Inflammatory macrophage treated with lipopolysaccharide for 4 hours (primary cell): ENCODE data around the gene NUDT19.
"Not testable (repeated sequence)": the region's sequence is repeated elsewhere in the genome, so short reads cannot be mapped to it uniquely, and the experiment has no call there.

Experiments used
- DNase-seq: peaks from one replicate; pipeline ENCODE4 v3.0.0-alpha.2; 2020

Gene NUDT19

DNA sequence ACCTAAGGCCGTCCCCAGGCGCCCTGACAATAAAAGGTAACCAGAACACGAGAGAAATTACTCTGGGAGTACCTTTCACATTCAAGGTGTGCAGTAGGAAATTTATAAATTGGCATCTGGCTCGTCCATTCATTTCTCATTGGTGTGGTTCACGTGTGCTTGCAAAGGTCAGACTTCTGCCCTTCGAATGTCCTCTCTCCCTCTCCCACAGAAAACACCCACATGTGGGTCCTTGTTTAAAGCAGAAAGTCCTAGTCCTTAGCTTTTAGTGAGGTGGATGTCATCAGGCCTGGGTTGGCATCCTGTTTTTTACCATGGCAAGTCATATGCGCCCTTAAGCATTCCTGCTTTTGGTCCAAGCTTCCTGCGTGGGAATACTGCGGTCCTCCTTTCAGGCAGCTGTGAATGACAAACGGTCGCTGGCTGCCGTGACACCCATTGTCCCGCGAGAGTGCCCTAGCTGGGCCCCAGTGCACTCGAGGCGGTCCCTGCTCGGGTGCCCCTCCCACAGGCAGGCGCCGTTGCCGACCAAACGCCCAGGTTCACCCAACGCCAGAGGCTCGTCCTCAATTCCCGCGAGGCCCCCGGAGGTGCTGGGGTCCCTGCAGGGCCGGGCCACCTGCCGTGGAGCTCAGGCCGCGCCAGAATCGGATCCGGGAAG, at the start of gene NUDT19:
NUDT19 (plus strand) TSS at position 531 of the 661 bp plus-strand sequence. CDS start 140 bp downstream, outside the sequence.
- DNase-seq, result peak; percentile 81

GRCh38 chr19:32642771-32643170, 48.9 kb upstream of the NUDT19 start:
- DNase-seq, result no peak

DNA sequence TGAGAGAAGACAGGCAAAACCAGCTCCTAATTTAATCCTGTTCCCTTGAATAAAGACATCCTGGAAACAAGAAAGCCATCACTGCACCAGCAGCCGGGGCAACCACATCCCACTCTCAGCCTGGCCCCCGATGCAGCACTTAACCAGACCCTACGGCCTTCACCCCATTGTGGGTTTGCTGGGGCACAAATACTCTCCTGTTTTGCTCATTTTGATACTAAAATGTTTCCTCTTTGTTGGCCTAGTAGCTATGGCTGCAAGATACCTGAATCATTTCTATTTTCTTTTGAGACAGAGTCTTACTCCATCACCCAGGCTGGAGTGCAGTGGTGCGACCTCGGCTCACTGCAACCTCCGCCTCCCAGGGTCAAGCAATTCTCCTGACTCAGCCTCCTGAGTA, 45.1 kb upstream of the NUDT19 start:
- no peak for DNase-seq

- DNase-seq, result no peak
Observed at GRCh38 chr19:32647361-32647760, 44.3 kb upstream of the NUDT19 start.

DNA sequence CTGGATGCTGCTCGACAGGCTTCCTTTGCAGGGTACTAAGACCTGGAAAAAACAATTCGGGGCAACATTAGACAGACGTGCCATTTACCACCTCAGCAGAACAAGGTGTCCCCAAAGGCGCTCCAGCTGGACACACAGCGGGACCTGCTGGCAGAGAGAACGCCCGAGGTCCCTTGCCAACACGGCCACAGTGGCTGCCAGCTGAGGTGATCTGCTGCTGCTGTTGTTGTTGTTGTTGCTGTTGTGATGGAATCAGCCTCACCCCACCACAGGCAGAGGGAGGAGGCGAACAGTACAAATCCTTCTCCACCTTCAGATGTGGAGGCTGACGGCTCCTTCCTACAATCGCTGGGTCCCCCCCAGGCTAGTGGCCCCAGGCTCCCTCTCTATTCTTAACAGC, 41.9 kb upstream of the NUDT19 start:
- no peak for DNase-seq

DNA sequence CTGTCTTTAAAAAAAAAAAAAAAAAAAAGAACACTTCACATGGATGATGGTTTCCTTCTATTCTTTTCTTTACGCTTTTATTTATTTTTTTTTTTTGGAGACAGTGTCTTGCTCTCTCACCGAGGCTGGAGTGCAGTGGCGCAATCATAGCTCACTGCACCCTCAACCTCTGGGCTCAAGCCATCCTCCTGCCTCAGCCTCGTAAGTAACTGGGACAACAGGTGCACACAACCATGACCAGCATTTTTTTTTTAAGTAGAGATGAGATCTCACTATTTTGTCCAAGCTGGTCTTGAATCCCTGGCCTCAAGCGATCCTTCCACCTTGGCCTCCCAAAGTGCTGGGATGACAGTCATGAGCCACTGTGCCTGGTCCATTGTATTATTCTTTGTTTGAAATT, 41.0 kb upstream of the NUDT19 start:
- DNase-seq, result no peak

GRCh38 chr19:32651729-32652140, 39.9 kb upstream of the NUDT19 start:
- DNase-seq, result no peak

- DNase-seq, result not testable (repeated sequence)
Observed at GRCh38 chr19:32652331-32652730, 39.3 kb upstream of the NUDT19 start.

- DNase-seq, result no peak
Observed at GRCh38 chr19:32652894-32653598, 38.6 kb upstream of the NUDT19 start.

GRCh38 chr19:32653599-32653915, 38.1 kb upstream of the NUDT19 start:
- no peak for DNase-seq

DNA sequence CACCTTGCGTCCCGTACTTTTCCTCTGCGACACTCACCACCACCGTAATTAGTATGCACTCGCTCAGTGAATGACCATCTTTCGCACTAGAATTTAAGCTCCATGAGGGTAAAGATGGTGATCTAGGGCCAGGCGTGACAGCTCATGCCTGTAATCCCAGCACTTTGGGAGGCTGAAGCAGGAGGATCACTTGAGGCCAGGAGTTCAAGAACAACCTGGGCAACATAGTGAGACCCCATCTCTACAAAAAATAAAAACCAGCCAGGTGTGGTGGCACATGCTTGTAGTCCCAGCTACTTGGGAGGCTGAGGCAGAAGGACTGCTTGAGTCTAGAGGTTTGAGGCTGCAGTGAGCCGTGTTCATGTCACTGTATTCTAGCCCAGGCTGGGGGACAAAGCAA, 35.2 kb upstream of the NUDT19 start:
- DNase-seq, result not testable (repeated sequence)

GRCh38 chr19:32658075-32658474, 33.5 kb upstream of the NUDT19 start:
- no peak for DNase-seq

GRCh38 chr19:32658527-32658926, 33.1 kb upstream of the NUDT19 start:
- DNase-seq, result no peak

GRCh38 chr19:32661318-32661717, 30.3 kb upstream of the NUDT19 start:
- DNase-seq, result peak; percentile 21

GRCh38 chr19:32662186-32662585, 29.4 kb upstream of the NUDT19 start:
- DNase-seq, result peak; percentile 81

DNA sequence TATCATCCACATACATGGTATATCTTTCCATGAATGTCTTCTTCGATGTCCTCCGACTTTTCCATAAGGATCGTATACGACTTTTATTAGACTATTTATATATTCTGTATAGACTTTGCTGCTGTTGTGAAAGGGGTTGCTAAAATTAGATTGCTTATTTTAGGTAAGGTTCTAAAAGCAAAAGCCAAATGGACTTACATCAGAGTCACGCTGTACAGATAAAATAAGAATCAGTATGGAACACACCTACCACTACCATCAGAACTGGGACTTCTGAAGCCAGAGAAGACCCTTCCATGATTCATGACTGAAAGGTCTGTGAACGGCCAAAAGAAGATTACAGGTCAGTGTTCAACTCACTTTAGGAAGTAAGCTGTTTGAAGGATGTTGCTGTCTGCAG, 25.5 kb upstream of the NUDT19 start:
- DNase-seq, result no peak

GRCh38 chr19:32669310-32669709, 22.3 kb upstream of the NUDT19 start:
- no peak for DNase-seq

GRCh38 chr19:32671883-32672593, 19.6 kb upstream of the NUDT19 start:
- peak; percentile 25 for DNase-seq

DNA sequence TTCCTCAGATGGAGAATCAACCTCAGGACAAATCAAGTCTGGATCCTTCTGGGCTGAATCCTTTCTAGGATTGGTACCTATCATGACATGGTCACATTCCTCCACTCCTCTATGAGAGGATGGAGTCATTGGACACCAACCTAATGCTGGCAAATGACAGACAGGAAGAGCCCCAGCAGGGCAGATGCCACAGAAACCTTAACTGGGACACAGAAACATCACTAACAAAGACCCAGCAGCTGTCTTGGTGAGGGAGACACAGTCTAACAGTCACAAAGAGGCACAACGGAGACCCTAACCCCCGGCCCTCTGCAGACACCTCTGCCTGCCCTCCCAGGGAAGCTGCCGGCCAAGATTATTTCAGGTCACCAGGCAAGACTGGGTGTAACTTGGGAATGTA, 18.8 kb upstream of the NUDT19 start:
- no peak for DNase-seq

DNA sequence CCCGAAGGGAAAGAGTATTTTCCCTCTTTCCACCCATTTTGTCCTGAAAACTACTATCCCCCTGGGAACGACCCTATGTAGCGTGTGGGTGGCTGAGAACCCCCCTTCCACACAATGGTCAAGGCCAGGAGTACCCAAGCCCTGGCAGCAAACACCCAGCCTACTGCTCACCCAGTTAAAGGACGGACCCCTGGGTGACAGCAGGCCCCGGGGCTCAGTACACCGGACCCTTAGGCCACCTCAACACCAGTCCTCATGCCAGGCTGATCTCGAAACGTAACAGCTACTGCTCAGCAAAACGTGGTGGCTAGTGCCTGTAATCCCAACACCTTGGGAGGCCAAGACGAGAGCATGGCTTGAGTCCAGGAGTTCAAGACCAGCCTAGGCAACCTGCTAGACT, 18.0 kb upstream of the NUDT19 start:
- no peak for DNase-seq

DNA sequence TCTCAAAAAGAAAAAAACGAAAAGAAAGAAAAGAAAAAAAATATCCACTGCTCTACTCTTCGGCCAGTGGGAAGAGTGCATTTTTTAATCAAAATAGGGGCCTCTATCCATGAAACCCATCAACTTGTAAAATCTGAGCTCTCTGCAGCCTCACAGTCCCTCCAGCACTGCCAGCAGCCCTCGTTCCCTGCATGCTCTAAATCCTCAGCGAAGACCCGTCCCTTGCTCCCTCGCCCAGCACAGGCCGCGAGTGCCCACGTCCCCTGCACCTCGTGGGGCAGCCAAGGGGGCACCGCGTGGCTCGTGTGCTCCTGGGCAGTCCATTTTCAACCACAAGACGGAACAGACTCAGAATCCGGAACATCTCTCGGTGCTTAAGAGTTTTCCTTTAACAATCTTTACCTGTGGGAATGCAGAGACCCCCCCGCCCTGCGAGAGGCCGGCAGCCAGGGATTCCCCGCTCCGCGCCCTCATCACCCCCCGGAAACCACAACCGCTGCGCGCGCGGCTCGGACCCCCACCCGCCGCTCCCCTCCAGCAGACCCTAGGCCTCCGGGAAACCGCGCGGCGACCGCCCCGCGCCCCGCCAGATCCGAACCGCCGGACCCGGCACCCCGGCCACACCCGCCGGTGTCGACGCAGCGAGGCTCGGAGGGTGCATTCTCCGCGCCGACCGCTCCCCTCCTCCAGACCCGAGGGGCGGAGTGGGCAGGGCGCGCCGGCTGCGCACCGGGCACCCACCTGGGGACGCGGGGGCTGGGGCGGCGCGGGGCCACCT, 17.3 kb upstream of the NUDT19 start:
- no peak for DNase-seq

GRCh38 chr19:32674931-32675719, 16.5 kb upstream of the NUDT19 start, which contains the start of gene ANKRD27:
ANKRD27 (minus strand) TSS chr19:32675180; CDS start chr19:32659015, 16,165 bp downstream.
- DNase-seq, result peak; percentile 98
